Inflammatory macrophage (primary cell): ENCODE data around the gene BNC2.

Experiments used
- DNase-seq, 2 donors: peaks; one replicate each; pipeline ENCODE4 v3.0.0-alpha.2; 2020 to 2022

The BNC2 gene

GRCh38 chr9:16869882-16870595, 431 bp downstream of the BNC2 start:
- DNase-seq: no peak

- DNase-seq: peak in 1 of 2 donors; percentile 4
Measured at GRCh38 chr9:16869131-16869881, 1.2 kb downstream of the BNC2 start.

GRCh38 chr9:16868701-16869100, 1.8 kb downstream of the BNC2 start:
- DNase-seq: no peak

GRCh38 chr9:16867576-16868311, 2.7 kb downstream of the BNC2 start:
- no peak for DNase-seq

GRCh38 chr9:16866587-16866986, 3.9 kb downstream of the BNC2 start:
- DNase-seq: no peak

- no peak for DNase-seq
Measured at GRCh38 chr9:16864649-16865434, 5.6 kb downstream of the BNC2 start.

- no peak for DNase-seq
Measured at GRCh38 chr9:16848179-16848578, 22.3 kb downstream of the BNC2 start.

- no peak for DNase-seq
Measured at GRCh38 chr9:16846986-16847385, 23.5 kb downstream of the BNC2 start.

GRCh38 chr9:16846367-16846766, 24.1 kb downstream of the BNC2 start:
- DNase-seq: no peak

- DNase-seq: no peak
Measured at GRCh38 chr9:16834817-16835216, 35.7 kb downstream of the BNC2 start.

GRCh38 chr9:16833296-16833835, 37.1 kb downstream of the BNC2 start:
- no peak for DNase-seq

- DNase-seq: no peak
Measured at GRCh38 chr9:16832101-16832500, 38.4 kb downstream of the BNC2 start.

GRCh38 chr9:16830806-16831205, 39.7 kb downstream of the BNC2 start:
- DNase-seq: no peak

- no peak for DNase-seq
Measured at GRCh38 chr9:16828340-16829281, 41.9 kb downstream of the BNC2 start.

- no peak for DNase-seq
Measured at GRCh38 chr9:16825971-16826625, 44.4 kb downstream of the BNC2 start.

- DNase-seq: no peak
Measured at GRCh38 chr9:16825331-16825725, 45.1 kb downstream of the BNC2 start.

GRCh38 chr9:16824545-16825330, 45.7 kb downstream of the BNC2 start:
- no peak for DNase-seq

- no peak for DNase-seq
Measured at GRCh38 chr9:16823906-16824305, 46.6 kb downstream of the BNC2 start.

GRCh38 chr9:16821344-16821743, 49.1 kb downstream of the BNC2 start:
- DNase-seq: no peak

- DNase-seq: no peak
Measured at GRCh38 chr9:16817514-16817913, 53.0 kb downstream of the BNC2 start.
